Measurements from ENCODE around the gene SPATA33. TPM values are rescaled to one million over a fixed set of nuclear protein-coding genes. Genes with fewer than 3 reads are reported as not detected.
"Not testable (repeated sequence)": the region's sequence is repeated elsewhere in the genome, so short reads cannot be mapped to it uniquely, and the experiment has no call there.

SPATA33 gene
- total RNA-seq, 1 donor from 2014 or later = 38.4 TPM

DNA sequence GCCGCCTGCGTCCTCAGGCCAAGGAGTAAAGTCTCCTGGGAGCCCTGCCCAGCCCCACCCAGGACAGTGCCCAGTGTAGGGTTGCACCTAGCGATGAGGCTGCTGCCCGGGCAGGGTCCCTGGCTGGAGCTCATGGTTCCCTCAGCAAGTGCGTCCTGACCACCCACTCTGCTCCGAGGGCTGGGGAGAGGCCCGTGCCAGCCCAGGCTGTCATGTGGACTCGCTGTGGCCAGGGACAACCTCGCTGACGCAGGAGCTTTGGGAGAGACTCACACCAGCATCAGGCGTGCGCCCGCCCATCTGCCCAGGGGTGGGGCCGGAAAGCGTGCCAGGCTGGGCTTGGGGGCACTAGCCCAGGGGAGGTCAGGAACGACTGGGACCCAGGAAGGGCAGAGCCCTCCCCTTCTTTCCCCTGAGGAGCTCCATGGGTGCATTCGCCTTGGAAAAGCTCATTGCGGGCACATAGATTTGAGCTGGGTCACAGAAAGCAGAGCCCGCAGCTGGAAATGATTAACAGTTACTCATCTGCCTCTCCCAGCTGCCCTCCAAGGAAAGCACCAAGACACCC, 24.5 kb upstream of the SPATA33 start:
- no peak overlapping the region for H3K27ac Mint-ChIP-seq
- peaks cover 2% of the 10 kb centered on the region for H3K36me3 Mint-ChIP-seq (ENCODE audit: insufficient read depth)
- H3K9me3 Mint-ChIP-seq (ENCODE audit: low read depth) = no peaks in the 10 kb centered on the region
- peaks cover 5% of the 10 kb centered on the region for H3K27me3 Mint-ChIP-seq
- DNase-seq (ENCODE audit: low spot score, unreplicated experiment) = no peak
- H3K4me3 Mint-ChIP-seq (ENCODE audit: low read depth) = no peak overlapping the region
- TF ChIP-seq, protein P1, sequence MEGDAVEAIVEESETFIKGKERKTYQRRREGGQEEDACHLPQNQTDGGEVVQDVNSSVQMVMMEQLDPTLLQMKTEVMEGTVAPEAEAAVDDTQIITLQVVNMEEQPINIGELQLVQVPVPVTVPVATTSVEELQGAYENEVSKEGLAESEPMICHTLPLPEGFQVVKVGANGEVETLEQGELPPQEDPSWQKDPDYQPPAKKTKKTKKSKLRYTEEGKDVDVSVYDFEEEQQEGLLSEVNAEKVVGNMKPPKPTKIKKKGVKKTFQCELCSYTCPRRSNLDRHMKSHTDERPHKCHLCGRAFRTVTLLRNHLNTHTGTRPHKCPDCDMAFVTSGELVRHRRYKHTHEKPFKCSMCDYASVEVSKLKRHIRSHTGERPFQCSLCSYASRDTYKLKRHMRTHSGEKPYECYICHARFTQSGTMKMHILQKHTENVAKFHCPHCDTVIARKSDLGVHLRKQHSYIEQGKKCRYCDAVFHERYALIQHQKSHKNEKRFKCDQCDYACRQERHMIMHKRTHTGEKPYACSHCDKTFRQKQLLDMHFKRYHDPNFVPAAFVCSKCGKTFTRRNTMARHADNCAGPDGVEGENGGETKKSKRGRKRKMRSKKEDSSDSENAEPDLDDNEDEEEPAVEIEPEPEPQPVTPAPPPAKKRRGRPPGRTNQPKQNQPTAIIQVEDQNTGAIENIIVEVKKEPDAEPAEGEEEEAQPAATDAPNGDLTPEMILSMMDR (IDR thresholded peaks at IDR 0.05; ENCODE audit: unreplicated experiment) = no peak
- no peaks in the 10 kb centered on the region for H3K4me1 Mint-ChIP-seq (ENCODE audit: low read depth)

- H3K9me3 Mint-ChIP-seq (ENCODE audit: low read depth) = not testable (repeated sequence)
These were observed 22.9 kb upstream of the SPATA33 start for GRCh38 chr16:89634463-89635385.

GRCh38 chr16:89636663-89637062, 21.0 kb upstream of the SPATA33 start:
- H3K4me3 Mint-ChIP-seq (ENCODE audit: low read depth) = no peak overlapping the region
- H3K27me3 Mint-ChIP-seq = peaks cover 5% of the 10 kb centered on the region
- H3K36me3 Mint-ChIP-seq (ENCODE audit: insufficient read depth) = no peaks in the 10 kb centered on the region
- H3K4me1 Mint-ChIP-seq (ENCODE audit: low read depth) = peaks cover 6% of the 10 kb centered on the region
- TF ChIP-seq, protein P1 (IDR thresholded peaks at IDR 0.05; ENCODE audit: unreplicated experiment) = no peak
- no peaks in the 10 kb centered on the region for H3K9me3 Mint-ChIP-seq (ENCODE audit: low read depth)
- H3K27ac Mint-ChIP-seq = no peak overlapping the region
- DNase-seq (ENCODE audit: low spot score, unreplicated experiment) = no peak

More at GRCh38 chr16:89634463-89635385, 22.9 kb upstream of the SPATA33 start:
- not testable (repeated sequence) for H3K4me1 Mint-ChIP-seq (ENCODE audit: low read depth); H3K27me3 Mint-ChIP-seq; H3K27ac Mint-ChIP-seq; H3K4me3 Mint-ChIP-seq (ENCODE audit: low read depth); H3K36me3 Mint-ChIP-seq (ENCODE audit: insufficient read depth); DNase-seq (ENCODE audit: low spot score, unreplicated experiment)

DNA sequence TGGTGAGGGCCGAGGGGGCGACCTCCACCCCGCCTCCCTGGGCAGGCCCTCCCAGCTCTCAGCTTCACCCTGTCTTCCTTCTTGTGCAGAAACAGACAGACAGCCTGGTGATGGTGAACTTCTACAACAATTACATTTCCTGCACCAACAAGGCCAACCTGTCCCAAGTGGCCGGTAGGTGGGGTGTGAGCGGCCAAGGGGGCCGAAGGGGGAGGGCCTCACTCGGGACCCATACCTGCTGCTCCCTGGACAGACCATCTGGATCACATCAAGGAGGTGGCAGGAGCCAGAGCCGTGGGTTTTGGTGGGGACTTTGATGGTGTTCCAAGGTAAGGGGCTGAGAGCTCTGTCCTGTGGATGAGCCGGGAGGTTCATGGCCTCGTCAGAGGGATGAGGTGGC, 20.3 kb upstream of the SPATA33 start:
- H3K36me3 Mint-ChIP-seq (ENCODE audit: insufficient read depth) = no peaks in the 10 kb centered on the region
- no peak overlapping the region for H3K27ac Mint-ChIP-seq
- peaks cover 6% of the 10 kb centered on the region for H3K4me1 Mint-ChIP-seq (ENCODE audit: low read depth)
- no peak for DNase-seq (ENCODE audit: low spot score, unreplicated experiment)
- peaks cover 5% of the 10 kb centered on the region for H3K27me3 Mint-ChIP-seq
- TF ChIP-seq, protein P1 (IDR thresholded peaks at IDR 0.05; ENCODE audit: unreplicated experiment) = no peak
- H3K4me3 Mint-ChIP-seq (ENCODE audit: low read depth) = no peak overlapping the region
- no peaks in the 10 kb centered on the region for H3K9me3 Mint-ChIP-seq (ENCODE audit: low read depth)

DNA sequence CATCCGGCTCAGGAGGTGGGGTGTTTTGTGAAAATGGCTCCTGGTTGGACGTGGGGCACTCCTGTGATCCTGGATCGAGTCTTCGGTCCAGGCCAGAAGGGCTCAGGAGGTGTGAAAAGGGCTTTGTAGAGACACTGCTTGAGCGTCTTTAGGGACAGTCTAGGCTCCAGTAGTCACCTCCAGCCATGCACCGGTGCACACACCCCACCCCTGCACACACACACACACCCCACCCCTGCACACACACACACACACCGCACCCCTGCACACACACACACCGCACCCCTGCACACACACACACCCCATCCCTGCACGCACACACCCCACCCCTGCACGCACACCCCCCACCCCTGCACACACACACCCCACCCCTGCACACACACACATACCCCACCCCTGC, 19.2 kb upstream of the SPATA33 start:
- H3K4me3 Mint-ChIP-seq (ENCODE audit: low read depth) = no peak overlapping the region

More for the DNA sequence above, 19.2 kb upstream of the SPATA33 start:
- TF ChIP-seq, protein P1 (IDR thresholded peaks at IDR 0.05; ENCODE audit: unreplicated experiment) = no peak
- Mint-ChIP-seq H3K4me1 (ENCODE audit: low read depth) (peaks cover 6% of the 10 kb centered on the region), H3K36me3 (ENCODE audit: insufficient read depth) (no peaks in the 10 kb centered on the region), H3K27me3 (peaks cover 4% of the 10 kb centered on the region), H3K9me3 (ENCODE audit: low read depth) (no peaks in the 10 kb centered on the region), H3K27ac (no peak overlapping the region)
- DNase-seq (ENCODE audit: low spot score, unreplicated experiment) = no peak
